ENCODE data around the gene UCN.

DNA sequence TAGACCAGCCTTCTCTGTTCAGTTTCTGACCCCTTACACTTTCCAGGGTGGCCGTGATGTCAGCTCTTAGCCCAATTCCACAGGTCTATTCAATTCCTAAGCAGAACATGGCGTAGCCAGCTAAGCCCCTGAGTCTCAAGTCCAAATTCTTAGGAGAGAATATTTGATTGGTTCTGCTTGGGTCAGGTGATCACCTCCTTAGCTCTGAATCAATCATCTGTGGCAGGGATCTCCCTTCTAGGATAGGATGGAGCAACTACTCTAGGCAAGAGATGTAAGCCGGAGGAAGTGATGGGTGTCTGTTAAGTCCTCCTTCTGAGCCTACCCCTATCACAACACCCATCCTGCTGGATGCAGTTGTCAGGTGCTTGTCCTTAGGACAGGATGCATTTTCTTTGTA lies 11.1 kb downstream of the UCN start:
- TF ChIP-seq, protein P1, sequence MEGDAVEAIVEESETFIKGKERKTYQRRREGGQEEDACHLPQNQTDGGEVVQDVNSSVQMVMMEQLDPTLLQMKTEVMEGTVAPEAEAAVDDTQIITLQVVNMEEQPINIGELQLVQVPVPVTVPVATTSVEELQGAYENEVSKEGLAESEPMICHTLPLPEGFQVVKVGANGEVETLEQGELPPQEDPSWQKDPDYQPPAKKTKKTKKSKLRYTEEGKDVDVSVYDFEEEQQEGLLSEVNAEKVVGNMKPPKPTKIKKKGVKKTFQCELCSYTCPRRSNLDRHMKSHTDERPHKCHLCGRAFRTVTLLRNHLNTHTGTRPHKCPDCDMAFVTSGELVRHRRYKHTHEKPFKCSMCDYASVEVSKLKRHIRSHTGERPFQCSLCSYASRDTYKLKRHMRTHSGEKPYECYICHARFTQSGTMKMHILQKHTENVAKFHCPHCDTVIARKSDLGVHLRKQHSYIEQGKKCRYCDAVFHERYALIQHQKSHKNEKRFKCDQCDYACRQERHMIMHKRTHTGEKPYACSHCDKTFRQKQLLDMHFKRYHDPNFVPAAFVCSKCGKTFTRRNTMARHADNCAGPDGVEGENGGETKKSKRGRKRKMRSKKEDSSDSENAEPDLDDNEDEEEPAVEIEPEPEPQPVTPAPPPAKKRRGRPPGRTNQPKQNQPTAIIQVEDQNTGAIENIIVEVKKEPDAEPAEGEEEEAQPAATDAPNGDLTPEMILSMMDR (IDR thresholded peaks at IDR 0.05): no peak
- TF ChIP-seq POLR2A (IDR thresholded peaks at IDR 0.05; ENCODE audit: low read depth) (no peak), POLR2AphosphoS5 (IDR thresholded peaks at IDR 0.05) (no peak), EP300 (IDR thresholded peaks at IDR 0.05) (no peak)
